IPS-NIHi7 (cell line): Measurements from ENCODE around the gene NME5.
"Not testable (repeated sequence)": the region's sequence is repeated elsewhere in the genome, so short reads cannot be mapped to it uniquely, and the experiment has no call there.

ENCODE experiments used
- DNase-seq: peaks from one replicate; pipeline ENCODE4 v3.0.0; 2012; ENCODE audit warnings: mixed read lengths; ENCODE audit errors: extremely low spot score

NME5 gene, protein sequence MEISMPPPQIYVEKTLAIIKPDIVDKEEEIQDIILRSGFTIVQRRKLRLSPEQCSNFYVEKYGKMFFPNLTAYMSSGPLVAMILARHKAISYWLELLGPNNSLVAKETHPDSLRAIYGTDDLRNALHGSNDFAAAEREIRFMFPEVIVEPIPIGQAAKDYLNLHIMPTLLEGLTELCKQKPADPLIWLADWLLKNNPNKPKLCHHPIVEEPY

DNA sequence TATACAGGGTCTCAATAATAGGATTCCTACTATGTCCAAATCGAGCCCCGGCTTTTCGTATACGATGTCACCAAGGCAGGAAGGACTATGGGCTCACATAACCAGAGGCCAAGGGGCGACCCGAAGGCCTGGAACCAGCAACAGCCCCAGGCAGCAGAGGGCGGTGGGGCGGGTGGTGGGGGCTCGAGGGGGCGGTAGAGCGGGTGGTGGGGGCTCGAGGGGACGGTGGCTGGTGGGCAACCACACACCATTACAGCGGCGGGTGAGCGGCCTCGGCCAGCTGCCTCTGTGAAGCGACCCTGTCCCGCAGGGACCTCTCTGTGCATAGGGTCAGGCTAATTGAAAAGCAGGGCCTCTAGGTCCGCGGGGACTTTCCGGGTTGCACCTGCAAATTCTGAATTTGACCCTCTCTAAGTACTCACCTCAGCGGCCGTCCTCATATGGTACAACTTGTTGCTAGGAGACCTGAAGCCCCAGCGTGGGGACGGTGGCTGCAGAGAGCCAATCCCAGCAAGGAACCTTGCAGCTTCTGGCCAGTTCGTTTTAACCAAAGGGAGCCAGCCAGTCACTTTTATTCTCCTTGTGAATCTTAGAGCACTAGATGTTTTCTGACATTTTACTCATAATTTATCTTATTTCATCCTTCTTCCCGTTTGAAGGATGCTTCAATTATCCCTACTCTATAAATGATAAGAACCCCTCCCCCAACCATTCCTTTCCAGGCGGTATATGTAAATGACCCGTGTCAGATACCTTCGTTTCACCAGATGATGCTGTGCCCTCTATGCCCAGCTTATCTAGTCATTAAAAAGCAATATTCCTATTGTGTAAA, at the start of gene NME5:
Gene NME5, minus strand, starts transcription at position 480 of the 832 bp plus-strand sequence. CDS start 648 bp downstream, outside the sequence.
- DNase-seq, result peak; percentile 77

DNA sequence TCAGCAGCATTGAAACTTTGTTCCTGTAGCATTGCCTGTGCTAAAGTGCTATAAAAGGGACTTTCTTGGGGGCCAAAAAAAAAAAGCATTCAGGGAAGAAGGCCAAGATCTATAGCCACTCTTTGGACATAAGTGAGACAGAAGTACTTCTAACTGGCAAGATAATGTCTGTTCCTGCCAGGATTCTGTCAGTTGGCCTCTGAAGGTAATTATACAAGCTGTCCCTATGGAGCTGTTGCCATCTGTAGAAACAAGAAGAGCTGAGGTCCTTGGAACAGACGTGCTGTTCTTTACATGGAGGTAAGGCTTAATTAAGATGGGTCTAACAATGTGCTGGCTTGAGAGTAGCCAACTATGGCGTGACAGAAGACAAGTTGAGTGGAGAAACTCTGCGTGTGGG, 49.4 kb upstream of the NME5 start:
- DNase-seq, result no peak

DNA sequence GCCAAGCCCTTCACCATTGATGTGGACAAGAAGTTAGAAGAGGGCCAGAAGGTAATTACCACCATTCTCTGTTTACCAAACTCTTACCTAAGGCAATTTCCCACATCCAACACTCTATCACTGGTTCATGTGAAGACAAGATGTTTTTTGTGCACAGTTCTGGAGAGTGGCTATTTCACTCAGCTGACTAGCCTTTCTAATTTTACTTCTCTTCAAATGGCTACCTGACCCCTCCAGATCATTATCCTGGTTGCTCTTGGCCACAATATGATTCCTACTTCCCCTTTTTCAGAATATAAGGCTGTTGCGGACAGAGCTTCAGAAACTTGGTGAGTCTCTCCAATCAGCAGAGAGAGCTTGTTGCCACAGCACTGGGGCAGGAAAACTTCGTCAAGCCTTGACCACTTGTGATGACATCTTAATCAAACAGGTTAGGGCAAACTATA, 46.8 kb upstream of the NME5 start:
- DNase-seq, result no peak

DNA sequence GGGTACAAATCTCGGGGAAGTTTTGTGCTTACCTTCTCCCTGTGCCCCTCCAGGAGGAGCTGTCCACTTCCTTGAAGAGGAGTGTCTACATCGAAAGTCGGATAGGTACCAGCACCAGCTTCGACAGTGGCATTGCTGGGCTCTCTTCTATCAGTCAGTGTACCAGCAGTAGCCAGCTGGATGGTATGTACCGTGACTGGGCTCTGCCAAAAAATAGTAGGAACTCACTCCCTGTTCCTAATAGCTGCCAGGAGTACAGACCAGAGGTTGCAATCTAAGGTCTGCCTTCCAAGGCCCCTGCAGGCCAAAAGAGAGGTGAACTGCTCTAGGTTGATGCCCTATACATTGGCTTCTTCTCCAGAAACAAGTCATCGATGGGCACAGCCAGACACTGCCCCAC, 43.6 kb upstream of the NME5 start:
- DNase-seq, result no peak

DNA sequence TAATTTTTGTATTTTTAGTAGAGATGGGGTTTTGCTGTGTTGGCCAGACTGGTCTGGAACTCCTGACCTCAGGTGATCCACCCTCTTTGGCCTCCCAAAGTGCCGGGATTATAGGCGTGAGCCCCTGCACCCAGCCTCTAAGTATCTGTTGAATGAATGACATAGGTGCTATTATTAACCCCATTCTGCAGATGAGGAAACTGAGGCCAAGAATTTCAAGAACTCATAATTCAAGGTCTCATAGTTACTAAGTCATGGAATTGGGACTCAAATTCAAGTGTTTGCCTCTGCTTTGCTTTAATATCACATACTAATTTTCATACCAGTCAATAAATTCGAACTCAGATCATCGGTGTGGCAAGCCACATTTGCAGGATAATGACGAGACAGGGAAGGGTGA, 41.6 kb upstream of the NME5 start:
- no peak for DNase-seq

DNA sequence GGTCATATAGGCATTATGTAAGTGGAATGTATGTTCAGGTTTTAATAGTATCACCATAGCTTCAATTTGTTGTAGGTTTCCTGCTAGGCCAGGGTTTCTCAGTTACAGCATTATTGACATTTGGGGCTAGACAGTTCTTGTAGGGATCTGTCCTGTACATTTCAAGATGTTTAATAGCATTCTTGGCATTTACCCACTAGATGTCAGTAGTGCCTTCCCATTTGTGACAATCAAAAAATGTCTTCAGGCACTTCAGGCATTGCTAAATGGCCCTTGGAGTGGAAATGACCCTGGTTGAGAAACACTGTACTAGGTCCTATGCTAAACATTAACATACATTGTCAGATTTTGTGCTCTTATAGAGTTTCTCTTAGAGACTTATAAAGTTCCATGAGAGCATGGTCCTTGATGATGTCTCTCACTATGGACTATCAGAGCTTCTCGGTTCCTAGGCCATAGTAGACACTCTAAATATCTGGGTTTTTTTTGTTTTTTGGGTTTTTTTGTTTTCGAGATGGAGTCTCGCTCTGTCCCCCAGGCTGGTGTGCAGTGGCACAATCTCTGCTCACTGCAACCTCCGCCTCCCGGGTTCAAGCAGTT, 41.1 kb upstream of the NME5 start:
- peak; percentile 29 for DNase-seq

DNA sequence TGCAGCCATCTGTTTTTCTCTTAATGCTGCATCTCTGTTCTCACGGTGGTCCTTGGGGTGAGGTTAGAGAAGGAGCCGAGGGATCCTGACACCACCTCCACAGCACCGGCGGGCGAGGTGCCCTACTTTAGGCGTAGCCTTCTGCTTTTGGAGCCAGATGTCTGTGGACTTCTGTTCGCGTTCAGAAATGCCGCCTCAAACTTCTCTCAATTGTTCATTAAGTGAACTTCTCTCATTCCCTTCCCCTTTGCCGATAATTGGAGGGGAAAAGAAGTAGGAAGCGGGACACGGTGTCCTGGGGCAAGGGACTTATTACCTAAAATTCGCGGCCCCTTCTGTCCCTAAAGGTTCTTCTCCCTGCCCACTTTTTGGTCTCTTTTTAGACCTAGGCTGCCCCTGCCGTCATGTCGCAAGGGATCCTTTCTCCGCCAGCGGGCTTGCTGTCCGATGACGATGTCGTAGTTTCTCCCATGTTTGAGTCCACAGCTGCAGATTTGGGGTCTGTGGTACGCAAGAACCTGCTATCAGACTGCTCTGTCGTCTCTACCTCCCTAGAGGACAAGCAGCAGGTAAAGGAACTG, 40.1 kb upstream of the NME5 start:
- DNase-seq, result peak; percentile 20

DNA sequence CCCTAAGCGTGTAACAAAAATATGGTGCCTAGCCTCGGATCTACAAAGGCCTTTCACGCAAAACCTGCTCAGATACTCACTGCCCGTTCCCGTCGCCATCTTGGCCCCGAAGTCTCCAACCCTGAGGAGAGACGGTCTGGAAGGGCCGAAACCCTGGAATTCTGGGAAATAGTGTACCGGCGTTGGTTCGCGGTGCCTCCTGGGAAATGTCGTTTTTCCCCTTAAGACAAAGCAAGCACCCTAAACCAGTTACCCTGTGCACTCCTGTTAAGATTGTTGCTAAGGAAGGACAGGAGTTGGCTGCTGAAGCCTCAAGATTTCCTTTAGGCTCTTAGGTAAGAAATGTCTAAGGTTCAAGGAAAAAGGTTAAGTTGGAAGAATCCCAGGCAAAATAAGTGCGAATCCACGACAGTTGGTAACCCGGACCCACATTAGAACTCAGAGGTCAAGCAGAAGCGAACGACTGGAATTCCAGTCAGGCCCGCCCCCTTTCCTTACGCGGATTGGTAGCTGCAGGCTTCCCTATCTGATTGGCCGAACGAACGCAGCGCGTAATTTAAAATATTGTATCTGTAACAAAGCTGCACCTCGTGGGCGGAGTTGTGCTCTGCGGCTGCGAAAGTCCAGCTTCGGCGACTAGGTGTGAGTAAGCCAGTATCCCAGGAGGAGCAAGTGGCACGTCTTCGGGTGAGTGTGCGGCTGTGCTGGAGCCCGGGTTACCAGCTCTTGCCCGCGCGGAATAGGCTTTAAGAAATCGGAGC, 39.5 kb upstream of the NME5 start, which contains the start of the genes BRD8 and KIF20A:
Gene BRD8, minus strand, starts transcription at position 115 of the 761 bp plus-strand sequence. Its CDS starts 16 bp downstream, at position 99.
Gene KIF20A, plus strand, starts transcription at position 597 of the 761 bp plus-strand sequence. CDS start 569 bp downstream, outside the sequence.
- DNase-seq, result peak; percentile 94

DNA sequence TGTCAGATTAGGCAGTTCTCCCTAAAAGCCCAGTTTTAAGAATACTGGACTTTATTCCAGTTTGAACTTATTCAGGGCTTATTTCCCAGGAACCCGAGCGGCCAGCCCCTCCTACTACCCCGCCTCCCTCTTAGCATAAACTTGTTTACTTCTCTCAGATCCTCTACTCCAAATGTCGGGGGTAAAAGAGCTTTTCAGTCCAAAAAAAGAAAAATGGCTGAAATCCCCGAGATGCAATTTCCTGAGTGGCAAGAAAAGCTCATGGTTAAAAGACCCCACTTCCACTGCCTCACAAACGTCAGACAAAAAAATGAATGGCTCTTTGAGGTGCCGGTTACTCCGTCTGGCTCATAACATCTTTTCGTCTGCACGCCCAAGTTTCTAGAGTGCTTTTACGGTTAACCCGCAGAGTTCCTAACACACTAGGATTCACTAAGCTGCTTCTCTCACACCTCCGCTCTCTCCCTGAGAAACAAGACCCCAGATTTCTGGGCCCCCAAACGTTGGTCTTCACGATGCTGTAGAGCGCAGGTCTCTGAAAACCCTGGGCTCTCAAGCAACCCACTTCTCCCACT, 38.8 kb upstream of the NME5 start:
- peak; percentile 44 for DNase-seq

DNA sequence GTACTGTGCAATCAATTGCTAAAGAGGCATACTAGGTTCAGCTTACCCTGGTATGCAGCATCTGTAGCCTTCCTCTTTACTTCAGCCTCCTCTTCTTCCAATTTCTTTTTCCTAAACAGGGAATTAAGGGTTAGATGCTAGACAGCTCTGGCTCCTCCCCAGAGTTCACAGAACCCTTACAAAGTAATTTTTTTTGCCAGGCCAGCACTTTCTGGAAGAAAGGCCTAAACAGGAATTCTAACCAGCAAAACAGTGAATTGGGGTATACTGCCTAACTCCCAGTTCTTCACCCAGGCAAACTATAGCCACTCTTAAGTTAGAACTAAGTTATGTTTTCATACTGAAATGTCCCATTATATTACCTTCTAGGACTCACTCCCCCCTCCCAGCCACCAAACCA, 31.1 kb upstream of the NME5 start:
- DNase-seq, result no peak

DNA sequence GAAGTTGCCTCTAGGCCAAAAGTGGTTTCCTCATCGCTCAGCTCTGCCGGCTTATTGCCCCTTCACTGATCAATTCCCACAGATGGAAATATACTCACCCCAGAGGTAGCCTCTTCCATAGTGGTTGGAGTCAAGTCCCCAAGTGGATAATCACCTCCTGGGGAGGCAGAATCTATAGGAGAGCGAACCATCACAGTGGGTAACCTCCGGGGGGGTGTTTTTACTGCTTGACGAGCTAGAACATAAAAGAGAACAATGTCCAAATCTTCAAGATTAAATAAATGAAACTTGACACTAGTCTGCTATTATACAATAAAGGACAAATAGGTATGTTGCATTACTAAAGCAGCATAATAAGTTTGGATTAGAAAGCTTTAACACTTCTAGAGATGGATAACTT, 29.9 kb upstream of the NME5 start:
- DNase-seq, result no peak

DNA sequence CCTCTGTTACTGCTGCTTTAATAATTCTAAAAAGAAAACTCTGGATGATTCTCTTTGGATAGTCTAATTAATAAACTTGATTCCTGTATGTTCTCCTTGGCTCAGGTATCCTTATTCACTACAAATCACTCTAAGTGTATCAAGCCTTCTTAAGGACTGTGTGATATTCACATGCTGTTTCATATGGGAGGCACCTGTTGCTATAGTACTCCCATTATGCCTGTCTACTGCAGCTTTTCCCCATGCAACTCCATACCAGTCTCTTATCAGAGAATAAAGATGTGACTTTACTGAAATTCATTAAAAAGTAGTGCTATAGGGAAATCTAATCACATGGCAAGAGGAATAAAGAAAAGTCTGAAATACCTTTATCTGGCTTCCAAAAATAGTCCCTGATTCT, 24.5 kb upstream of the NME5 start:
- DNase-seq, result no peak

DNA sequence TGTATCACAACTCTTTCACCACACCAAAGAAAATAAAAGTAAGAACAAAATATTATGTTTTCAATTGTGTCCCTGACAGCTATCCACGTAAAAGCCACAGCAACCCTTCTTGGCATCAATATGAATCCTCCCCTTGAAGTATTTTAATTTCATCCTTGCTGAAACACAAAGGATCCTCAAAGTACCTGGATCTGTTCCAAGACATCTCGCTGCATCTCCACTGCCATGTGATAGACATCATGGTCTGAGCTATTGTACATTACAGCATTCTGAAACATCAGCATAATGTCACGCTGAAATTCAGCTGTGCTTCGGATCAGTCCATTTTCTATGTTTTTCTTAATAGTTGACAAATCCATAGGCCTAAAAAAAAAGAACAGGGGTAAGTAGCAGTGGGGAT, 21.5 kb upstream of the NME5 start:
- no peak for DNase-seq

DNA sequence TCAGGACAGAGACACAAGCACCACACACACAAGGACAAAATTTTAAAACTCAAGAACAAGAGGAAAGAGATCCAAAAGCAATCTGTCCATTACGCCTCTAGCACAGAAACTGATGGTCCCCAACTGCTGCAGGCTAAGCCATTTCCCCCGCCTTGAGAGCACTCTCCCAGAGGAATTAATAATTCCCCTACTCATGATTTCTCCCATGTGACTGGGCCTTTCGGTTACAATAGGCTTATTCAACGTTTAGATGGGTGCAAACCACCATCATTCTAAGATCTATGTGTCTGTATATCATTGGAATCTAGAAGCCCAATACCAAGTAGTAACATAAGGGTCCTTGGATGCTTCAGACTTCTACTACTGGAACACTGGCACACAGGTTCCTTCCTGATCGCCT, 20.4 kb upstream of the NME5 start:
- DNase-seq, result no peak

DNA sequence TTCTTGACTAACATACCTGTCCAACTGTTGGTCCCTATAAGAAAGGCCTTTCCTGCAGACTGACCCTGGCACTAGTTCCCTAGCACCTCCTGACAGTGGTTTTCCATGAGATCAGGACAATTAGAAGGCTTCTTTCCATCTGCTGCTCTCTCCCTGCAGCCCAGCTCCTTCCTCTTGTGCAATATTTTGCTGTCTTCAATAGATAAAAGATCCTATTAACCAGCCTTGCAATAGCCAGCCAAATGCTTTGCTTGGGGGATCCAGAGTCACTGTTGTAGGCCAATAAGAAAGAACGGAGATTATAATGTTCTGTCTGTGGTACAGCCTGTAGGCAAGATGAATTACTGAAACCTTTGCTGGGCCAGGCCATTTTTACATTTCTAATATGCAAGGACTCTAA, 18.4 kb upstream of the NME5 start:
- no peak for DNase-seq

DNA sequence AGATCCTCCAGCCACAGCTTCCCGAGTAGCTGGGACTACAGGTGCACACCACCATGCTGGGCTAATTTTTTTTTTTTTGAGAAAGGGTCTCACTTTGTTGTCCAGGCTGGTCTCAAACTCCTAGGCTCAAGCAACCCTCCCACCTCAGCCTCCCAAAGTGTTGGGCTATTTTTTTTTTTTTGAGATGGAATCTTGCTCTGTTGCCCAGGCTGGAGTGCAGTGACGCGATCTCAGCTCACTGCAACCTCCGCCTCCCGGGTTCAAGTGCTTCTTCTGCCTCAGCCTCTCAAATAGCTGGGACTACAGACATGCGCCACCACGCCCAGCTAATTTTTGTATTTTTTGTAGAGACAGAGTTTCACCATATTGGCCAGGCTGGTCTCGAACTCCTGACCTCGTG, 16.7 kb upstream of the NME5 start:
- DNase-seq, result not testable (repeated sequence)

DNA sequence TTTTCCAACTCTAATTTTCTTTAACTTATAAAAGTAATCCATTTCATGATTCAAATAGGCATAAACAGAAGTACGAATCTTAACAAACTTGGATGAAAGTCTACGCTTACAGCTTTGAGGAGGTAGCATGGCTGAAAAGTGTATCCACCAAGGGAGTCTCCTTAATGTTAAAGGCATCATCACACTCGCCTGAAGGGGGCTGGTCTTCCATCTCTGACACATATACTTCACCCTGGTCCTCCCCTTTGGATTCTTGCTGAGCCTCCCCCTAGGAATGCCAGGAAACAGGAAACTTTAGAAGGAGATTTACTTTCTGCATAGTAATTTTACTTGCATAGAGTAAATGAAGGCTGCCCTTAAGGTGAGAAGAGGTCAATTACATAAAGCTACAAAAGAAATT, 10.3 kb upstream of the NME5 start:
- DNase-seq, result peak; percentile 36

DNA sequence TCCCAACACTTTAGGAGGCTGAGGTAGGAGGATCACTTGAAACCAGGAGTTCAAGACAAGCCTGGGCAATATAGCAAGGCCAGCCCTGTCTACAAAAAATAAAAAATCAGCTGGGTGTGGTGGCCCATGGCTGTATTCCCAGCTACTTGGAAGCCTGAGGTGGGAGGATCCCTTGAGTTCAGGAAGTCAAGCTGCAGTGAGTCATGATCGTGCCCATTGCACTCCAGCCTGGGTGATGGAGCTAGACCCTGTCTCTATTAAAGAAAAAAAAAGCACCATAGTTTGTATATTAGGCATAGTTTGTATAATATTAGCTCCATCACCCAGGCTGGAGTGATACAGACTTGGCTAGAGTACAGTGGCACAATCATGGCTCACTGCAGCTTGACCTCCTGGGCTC, 9.6 kb upstream of the NME5 start:
- DNase-seq, result no peak

DNA sequence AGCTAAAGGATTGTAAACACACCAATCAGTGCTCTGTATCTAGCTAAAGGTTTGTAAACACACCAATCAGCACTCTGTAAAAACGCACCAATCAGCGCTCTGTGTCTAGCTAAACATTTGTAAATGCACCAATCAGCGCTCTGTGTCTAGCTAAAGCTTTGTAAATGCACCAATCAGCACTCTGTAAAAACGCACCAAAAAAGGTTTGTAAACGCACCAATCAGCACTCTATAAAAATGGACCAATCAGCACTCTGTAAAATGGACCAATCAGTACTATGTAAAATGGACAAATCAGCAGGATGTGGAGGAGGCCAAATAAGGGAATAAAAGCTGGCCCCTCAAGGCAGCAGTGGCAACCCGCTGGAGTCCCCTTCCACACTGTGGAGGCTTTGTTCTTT, 4.3 kb upstream of the NME5 start:
- DNase-seq, result not testable (repeated sequence)

DNA sequence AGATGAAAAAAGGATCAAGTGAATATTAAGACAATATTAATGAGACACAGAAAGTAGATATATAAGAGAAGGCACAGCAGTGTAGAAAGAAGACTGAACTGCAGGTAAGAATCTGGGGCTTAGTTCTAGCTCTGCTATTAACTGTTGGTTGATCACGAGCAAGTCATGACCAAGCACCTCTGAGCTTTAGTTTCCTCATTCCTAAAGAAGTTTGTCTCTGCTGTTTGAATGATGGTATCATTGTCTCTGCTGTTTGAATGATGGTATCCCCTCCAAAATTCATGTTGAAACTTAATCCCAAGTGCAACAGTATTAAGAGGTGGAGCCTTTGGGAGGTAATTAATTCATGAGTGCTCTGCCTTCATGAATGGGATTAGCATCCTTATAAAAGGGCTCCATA, 2.5 kb upstream of the NME5 start:
- DNase-seq, result no peak

DNA sequence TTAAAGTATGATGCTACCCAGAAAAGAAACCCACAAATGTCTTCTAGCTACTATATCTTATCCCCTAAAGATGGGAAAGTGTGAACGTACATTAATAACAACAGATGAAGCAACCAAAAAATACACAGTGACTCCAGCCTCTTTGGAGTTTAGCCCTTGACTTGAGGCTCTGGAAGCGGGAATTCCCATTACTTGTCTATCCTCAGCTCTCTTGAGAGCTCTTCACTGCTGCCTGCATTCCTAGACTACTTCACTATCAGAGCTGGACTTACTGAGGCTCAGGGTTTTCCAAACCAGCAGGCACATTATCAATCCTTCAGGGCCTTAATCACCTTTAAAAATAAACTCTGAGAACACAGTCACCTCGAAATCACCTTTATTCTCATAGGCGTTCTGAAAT, 1.0 kb upstream of the NME5 start:
- no peak for DNase-seq
